Right cardiac atrium (tissue), 5 donors: ENCODE measurements around the gene RASL11A. TPM values are rescaled to one million over a fixed set of nuclear protein-coding genes. Genes with fewer than 3 reads are reported as not detected.

Experiments used
- ATAC-seq, 2 donors: fragments of 200-7000 bp; cut with Tn5 transposase; one replicate each; pipeline versions ENCODE4 v1.8.0 to v1.9.1; 2020; ENCODE audit warnings: moderate library complexity in 2 of 2, mild to moderate bottlenecking in 1 of 2
- DNase-seq, 3 donors: peaks; one replicate each; pipeline ENCODE4 v3.0.0-alpha.2; 2020
- H3K27ac ChIP-seq: one replicate; pipeline ENCODE4 v1.5.1; 2013; ENCODE audit warnings: mild to moderate bottlenecking, low read length, control low read depth, moderate library complexity
- H3K27me3 ChIP-seq: one replicate; pipeline ENCODE4 v1.6.1; 2013; ENCODE audit not compliant: control insufficient read depth, insufficient read depth
- H3K4me1 ChIP-seq: one replicate; pipeline ENCODE4 v1.6.1; 2013; ENCODE audit warnings: low read length; ENCODE audit not compliant: control insufficient read depth, insufficient read depth
- H3K4me3 ChIP-seq: one replicate; pipeline ENCODE4 v1.5.1; 2013; ENCODE audit warnings: low read length, control low read depth
- H3K9me3 ChIP-seq: one replicate; pipeline ENCODE4 v1.6.1; 2013; ENCODE audit warnings: low read length; ENCODE audit not compliant: control insufficient read depth
- WGBS: extraction: QIAGEN DNeasy Blood & Tissue Kit; methylation state at CpG from one replicate; pipeline ENCODE4 v1.1.7; 2013; 5-methylcytosine and 5-hydroxymethylcytosine counted together
- intact Hi-C, 4 donors: fragments of 100-400 bp; cut with DNase I; formaldehyde crosslinking; loops; one replicate each; pipeline versions ENCODE4 v1.11.0 to v1.14.0; 2022 to 2023
- polyA plus RNA-seq: library from polyadenylated mRNA; stranded (reverse); fragments of 200-250 nt; gene quantifications from one replicate; pipeline ENCODE4 v1.2.3, GENCODE V29; 2013
- total RNA-seq, 4 donors: library from RNA; stranded (reverse); fragmentation: NEBNext Ultra II Directional; extraction: Animal tissue kit (Norgen Biotek cat#: 25700); gene quantifications; one replicate each; pipeline ENCODE4 v1.2.1, GENCODE V29; 2021
- donor health status: healthy with polysubstance abuse.
- donor health status: DM: no; HTN: yes; CAD: no.
- donor health status: DM: no; HTN: no; CAD: no.
- donor health status: DM: no; HTN: yes; CAD: no; lungs with severe emphysema.
- donor health status: DM: yes; HTN: yes; CAD: no.

The RASL11A gene
- total and polyA plus RNA-seq, 5 donors = 10.5 to 35.8 (median 15.2) TPM

GRCh38 chr13:27251166-27252091 lies 19.2 kb upstream of the RASL11A start, which contains the start of gene RPL21:
TSS of gene RPL21 (plus strand) at chr13:27251558. CDS start at chr13:27253777, 2,219 bp downstream.
- peak; percentile 98 to 99 (median 98) for DNase-seq
- Histone ChIP-seq H3K4me3 (peak within 1 kb of the TSS; percentile 96), H3K27me3 (no peaks in the 10 kb centered on the region), H3K4me1 (no peaks in the 10 kb centered on the region), H3K27ac (peak within 1 kb of the TSS; percentile 84), H3K9me3 (no peaks in the 10 kb centered on the region)
- under 1% methylated on average over 69 of the region's 69 CpGs for WGBS
- intact Hi-C loops = loop anchor here in 2 of 4 donors (5.0 to 10.0 kb wide), 2 partner anchors 67 to 79 kb away; partner anchors contain the start of gene USP12 (in 1 of the 2)
- ATAC-seq = peak; percentile 99

GRCh38 chr13:27252467-27252866 lies 18.2 kb upstream of the RASL11A start:
- ATAC-seq = no peak
- no peak overlapping the region for H3K27ac ChIP-seq
- peak overlapping the region; percentile 96 for H3K4me3 ChIP-seq
- H3K4me1 ChIP-seq = no peaks in the 10 kb centered on the region
- H3K9me3 ChIP-seq = no peaks in the 10 kb centered on the region
- no peak for DNase-seq
- intact Hi-C loops = loop anchor here in 2 of 4 donors (5.0 to 10.0 kb wide), 2 partner anchors 68 to 80 kb away; partner anchors contain the start of gene USP12 (in 1 of the 2)
- no peaks in the 10 kb centered on the region for H3K27me3 ChIP-seq

- no peak overlapping the region for H3K27ac ChIP-seq
- no peak for ATAC-seq
- no peak overlapping the region for H3K4me3 ChIP-seq
- WGBS = 86% methylated on average over 3 of the region's 3 CpGs
- intact Hi-C loops = loop anchor here in 1 of 4 donors (10.0 kb wide), 1 partner anchor 72 kb away; no protein-coding TSS in a partner anchor
- H3K9me3 ChIP-seq = no peaks in the 10 kb centered on the region
- no peak for DNase-seq
- no peaks in the 10 kb centered on the region for H3K4me1 ChIP-seq
- no peaks in the 10 kb centered on the region for H3K27me3 ChIP-seq
Observed at GRCh38 chr13:27257233-27257568, 13.4 kb upstream of the RASL11A start.

- Histone ChIP-seq H3K27me3 (no peaks in the 10 kb centered on the region), H3K4me1 (no peaks in the 10 kb centered on the region), H3K27ac (no peak overlapping the region), H3K4me3 (no peak overlapping the region), H3K9me3 (no peaks in the 10 kb centered on the region)
- DNase-seq (no peak), ATAC-seq (no peak)
- WGBS = 83% methylated on average over 11 of the region's 11 CpGs
- intact Hi-C loops = loop anchor here in 1 of 4 donors (10.0 kb wide), 1 partner anchor 73 kb away; no protein-coding TSS in a partner anchor
Observed at GRCh38 chr13:27257648-27258253, 12.9 kb upstream of the RASL11A start.

- DNase-seq (no peak), ATAC-seq (no peak)
- intact Hi-C loops = loop anchor here in 1 of 4 donors (10.0 kb wide), 1 partner anchor 74 kb away; no protein-coding TSS in a partner anchor
- Histone ChIP-seq H3K27me3 (no peaks in the 10 kb centered on the region), H3K9me3 (no peaks in the 10 kb centered on the region), H3K27ac (no peak overlapping the region), H3K4me3 (no peak overlapping the region), H3K4me1 (no peaks in the 10 kb centered on the region)
- WGBS = 94% methylated on average over 5 of the region's 5 CpGs
Observed at GRCh38 chr13:27258637-27259386, 11.8 kb upstream of the RASL11A start.

GRCh38 chr13:27259831-27260230 lies 10.8 kb upstream of the RASL11A start:
- H3K27me3 ChIP-seq = no peaks in the 10 kb centered on the region
- ATAC-seq = no peak
- WGBS = 48% methylated on average over 2 of the region's 2 CpGs
- no peak overlapping the region for H3K27ac ChIP-seq
- intact Hi-C loops = loop anchor here in 1 of 4 donors (10.0 kb wide), 1 partner anchor 75 kb away; no protein-coding TSS in a partner anchor
- no peaks in the 10 kb centered on the region for H3K9me3 ChIP-seq
- no peaks in the 10 kb centered on the region for H3K4me1 ChIP-seq
- DNase-seq = no peak
- H3K4me3 ChIP-seq = no peak overlapping the region

GRCh38 chr13:27261396-27261795 lies 9.2 kb upstream of the RASL11A start:
- DNase-seq = no peak
- ATAC-seq = no peak
- Histone ChIP-seq H3K27me3 (no peaks in the 10 kb centered on the region), H3K9me3 (no peaks in the 10 kb centered on the region), H3K4me1 (no peaks in the 10 kb centered on the region), H3K4me3 (no peak overlapping the region), H3K27ac (no peak overlapping the region)
- 74% methylated on average over 5 of the region's 5 CpGs for WGBS
- intact Hi-C loops = no loop called here

- DNase-seq = no peak
- Histone ChIP-seq H3K4me3 (no peak overlapping the region), H3K27ac (no peak overlapping the region), H3K27me3 (no peaks in the 10 kb centered on the region), H3K4me1 (no peaks in the 10 kb centered on the region), H3K9me3 (no peaks in the 10 kb centered on the region)
- intact Hi-C loops = no loop called here
- no peak for ATAC-seq
- WGBS = 52% methylated on average over 2 of the region's 2 CpGs
Observed at GRCh38 chr13:27263438-27263837, 7.2 kb upstream of the RASL11A start.

GRCh38 chr13:27264181-27264580 lies 6.4 kb upstream of the RASL11A start:
- peak in 1 of 3 donors; percentile 62 for DNase-seq
- intact Hi-C loops = no loop called here

GRCh38 chr13:27264648-27265047 lies 6.0 kb upstream of the RASL11A start:
- Histone ChIP-seq H3K4me1 (no peaks in the 10 kb centered on the region), H3K27ac (no peak overlapping the region), H3K4me3 (no peak overlapping the region), H3K27me3 (no peaks in the 10 kb centered on the region), H3K9me3 (no peaks in the 10 kb centered on the region)
- DNase-seq = no peak
- 62% methylated on average over 1 of the region's 1 CpG for WGBS
- no peak for ATAC-seq
- intact Hi-C loops = no loop called here

More at GRCh38 chr13:27264181-27264580, 6.4 kb upstream of the RASL11A start:
- Histone ChIP-seq H3K4me1 (no peaks in the 10 kb centered on the region), H3K4me3 (no peak overlapping the region), H3K9me3 (no peaks in the 10 kb centered on the region), H3K27ac (peak overlapping the region; percentile 23), H3K27me3 (no peaks in the 10 kb centered on the region)
- 28% methylated on average over 5 of the region's 5 CpGs for WGBS
- ATAC-seq = peak; percentile 62 to 66
